Hematopoietic multipotent progenitor cell treated with erythropoietin and hydrocortisone succinate and interleukin-3 and kit ligand, for 17 days (in vitro differentiated cells): ENCODE results near the gene ZNF329.

ENCODE experiments used
- DNase-seq: peaks from one replicate; pipeline ENCODE4 v3.0.0-alpha.2; 2015; ENCODE audit warnings: low spot score

Gene ZNF329

DNA sequence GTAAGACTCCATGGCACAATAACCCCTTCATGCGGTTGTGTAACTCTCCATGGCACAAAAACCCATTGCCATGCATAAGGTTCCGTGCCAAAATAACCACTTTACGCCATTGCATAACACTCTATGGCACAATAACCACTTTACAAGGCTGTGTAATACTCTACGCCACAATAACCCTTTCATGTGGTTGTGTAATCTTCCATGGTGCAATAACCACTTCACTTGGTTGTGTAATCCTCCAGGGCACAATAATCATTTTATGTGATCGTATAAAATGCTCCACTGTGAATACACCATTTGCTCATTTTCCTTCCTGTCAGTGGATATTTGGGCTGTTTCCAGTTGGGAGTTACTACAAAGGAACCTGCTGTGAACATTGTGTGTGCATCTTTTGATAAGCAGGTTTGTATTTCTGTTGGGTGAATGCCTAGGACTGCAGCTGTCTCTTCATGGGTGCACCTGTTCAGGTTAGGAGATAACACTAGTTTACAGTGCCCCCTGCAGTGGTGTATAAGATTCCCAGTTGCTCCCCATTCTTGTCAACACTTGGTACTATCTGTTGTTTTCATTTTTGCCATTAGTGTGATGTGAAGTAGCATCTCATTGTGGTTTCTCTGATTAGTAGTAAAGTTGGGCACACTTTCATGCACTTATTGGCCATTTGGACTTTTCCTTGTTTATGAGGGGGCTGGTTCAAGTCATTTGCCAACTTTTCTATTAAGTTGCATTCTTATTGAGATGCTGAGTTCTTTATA is 31.4 kb downstream of the ZNF329 start:
- no peak for DNase-seq

- DNase-seq: no peak
Measured at GRCh38 chr19:58117841-58118575, 32.6 kb downstream of the ZNF329 start.

DNA sequence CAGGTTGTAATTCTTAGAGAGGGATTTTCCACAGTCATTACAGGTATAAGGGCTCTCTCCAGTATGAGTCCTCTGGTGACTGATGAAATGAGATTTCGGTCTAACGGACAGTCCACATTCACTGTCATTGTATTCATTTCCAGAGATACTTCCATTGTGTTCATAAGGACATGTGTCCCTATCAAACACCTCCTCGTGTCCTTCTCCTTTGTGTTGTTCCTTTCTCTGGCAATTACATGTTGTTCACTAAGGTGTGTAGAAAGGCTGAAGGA is 42.1 kb downstream of the ZNF329 start:
- DNase-seq: no peak

DNA sequence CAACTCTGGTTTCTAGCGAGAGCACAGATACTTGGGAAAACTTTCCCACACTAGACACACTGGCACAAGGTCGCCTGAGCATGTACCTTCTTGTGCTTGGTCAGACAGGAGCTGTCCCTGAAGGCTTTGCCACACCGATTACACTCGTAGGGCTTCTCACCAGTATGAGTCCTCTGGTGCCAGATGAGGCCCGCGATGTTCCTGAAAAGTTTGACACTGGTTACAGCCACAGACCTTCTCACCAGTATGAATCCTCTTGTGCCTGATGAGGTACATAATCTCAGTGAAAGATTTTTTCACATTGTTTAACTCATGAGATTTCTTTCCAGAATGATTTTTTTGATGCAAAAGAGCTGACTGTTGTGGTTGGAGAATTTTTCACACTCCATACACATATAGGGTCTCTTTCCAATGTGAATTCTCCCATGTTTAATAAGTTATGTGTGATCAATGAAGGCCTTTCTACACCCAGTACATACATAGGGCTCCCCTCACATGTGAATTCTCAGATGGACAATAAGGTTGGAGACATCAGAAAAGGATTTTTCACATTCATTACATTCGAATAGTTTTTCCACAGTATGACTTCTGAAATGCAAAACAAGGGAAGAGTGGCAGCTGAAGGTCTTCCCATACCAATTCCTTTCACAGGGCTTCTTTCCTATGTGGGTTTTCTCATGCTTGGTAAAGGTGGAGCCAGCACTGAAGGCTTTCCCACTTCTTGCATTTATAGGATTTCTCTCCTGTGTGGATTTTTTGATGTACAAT is 42.6 kb downstream of the ZNF329 start:
- no peak for DNase-seq

GRCh38 chr19:58098682-58098998 is 51.9 kb downstream of the ZNF329 start:
- DNase-seq: no peak

- peak; percentile 40 for DNase-seq
Measured at GRCh38 chr19:58097781-58098681, 52.6 kb downstream of the ZNF329 start, which contains the start of gene ZSCAN18. Gene ZSCAN18 (minus strand): TSS chr19:58098231. CDS start chr19:58090267, 7,964 bp downstream.

DNA sequence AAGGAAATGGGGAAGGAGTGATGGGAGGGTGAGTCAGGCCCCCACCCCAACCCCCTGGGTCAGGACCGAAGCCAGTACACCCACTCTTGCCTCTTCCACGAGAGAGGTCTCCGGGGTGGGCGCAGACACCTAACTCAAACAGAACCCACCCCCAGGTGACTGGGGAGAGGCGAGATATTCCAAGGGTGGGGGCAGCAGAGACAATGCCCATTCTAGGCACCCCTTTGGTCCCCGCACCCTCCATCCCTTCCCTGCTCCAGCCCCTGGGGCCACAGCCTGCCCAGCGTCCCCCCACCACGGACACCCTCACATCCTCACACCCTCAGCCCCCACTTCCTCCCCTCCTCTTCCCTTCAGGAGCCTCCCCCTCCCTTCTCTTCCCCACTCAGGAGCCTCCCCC is 53.2 kb downstream of the ZNF329 start:
- DNase-seq: no peak

GRCh38 chr19:58096884-58097283 is 53.7 kb downstream of the ZNF329 start:
- no peak for DNase-seq

DNA sequence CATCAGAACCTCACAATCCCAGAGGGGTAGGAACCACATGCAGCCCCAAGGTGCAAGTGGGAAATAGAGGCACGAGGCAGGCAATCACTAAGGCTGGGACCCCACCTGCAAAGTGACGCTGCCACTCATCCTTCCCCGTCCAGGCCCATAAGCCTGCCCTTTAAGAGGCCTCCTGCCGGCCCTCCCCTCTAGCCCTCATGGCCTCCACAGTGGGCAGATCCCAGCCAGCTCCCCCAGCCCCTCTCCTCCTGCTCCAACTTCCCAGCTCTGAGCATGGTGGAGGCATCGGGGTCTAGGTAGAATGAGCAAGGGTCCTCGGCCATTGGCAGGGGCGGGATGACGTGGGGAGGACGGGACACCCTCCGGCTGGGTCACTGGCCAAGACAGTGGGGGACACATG is 55.3 kb downstream of the ZNF329 start:
- no peak for DNase-seq

GRCh38 chr19:58093071-58093470 is 57.5 kb downstream of the ZNF329 start:
- no peak for DNase-seq

DNA sequence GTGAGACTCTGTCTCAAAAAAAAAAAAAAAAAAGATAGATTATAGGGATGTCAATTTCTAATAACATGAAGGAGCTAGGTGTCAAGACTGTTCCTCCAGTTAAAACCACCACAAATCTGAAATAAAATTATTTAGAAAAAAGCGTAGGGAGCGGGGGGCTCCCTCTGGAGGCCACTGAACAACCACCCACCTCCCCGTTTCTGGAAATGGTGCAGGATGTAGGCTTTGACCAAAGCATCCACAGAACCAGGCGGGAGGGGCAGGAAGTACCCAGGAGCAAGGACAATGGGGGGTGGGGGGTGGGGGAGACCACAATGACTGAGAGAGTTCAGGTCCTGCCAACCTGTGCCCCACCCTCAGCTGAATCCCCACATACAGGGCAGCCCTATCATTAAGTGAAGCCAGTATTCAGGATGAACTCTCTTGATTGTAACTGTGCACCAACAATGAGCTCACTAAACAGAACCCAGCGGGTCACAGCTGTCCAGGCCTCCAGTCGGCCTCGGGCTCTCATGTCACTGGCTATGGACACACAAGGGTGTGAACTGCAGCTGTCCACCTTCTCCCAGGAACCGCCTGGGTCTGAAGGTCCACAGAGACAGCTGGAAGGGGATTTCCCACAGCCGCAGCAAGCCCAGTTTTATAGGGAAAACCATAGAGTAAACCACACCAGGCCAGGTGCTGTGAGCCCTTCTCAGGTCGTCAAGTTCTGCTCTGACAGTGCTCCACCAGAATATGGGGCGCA is 59.2 kb downstream of the ZNF329 start:
- no peak for DNase-seq

GRCh38 chr19:58089846-58090245 is 60.7 kb downstream of the ZNF329 start:
- no peak for DNase-seq

- DNase-seq: no peak
Measured at GRCh38 chr19:58088521-58089052, 62.0 kb downstream of the ZNF329 start.

DNA sequence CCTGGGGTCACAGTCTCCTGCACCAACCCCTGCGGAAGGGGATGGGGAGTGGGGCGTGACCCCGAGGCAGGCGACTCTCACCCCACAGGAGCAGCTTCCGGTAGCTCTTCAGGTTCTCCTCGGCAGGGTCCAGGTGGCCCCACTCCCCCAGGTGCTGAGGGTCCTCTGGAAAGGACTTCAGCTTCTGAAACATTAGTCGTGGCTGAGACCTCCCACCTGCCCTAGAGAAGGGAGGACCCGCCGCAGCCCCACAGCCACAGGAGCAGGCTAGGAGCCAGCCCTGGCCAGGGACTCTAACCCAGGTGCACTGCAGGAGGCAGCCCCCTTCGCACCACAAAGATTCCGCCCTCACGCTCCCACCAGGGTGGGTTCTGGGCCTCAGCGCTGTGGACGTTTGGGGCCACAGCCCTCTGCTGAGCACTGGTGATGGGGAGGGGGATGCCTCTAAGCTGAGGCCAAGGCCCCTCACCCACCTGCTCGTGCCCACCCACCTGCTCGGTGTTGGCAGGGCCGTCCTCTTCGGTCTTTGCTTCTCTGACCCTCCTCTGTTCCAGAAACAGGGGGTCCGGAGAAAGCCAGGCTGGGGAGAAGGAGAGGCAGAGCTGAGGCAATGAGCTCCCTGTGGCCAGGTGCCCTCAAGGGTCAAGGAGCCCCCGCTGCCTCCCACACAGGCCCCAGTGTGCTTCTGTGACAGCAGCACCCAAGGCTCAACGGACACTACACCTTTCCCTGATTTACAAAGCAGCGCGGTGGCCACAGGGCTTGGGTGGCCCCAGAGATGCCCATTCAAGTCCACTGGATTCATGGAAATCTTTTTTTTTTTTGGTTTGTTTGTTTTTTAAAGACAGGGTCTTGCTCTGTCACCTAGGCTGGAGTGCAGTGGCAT is 63.5 kb downstream of the ZNF329 start:
- DNase-seq: no peak

DNA sequence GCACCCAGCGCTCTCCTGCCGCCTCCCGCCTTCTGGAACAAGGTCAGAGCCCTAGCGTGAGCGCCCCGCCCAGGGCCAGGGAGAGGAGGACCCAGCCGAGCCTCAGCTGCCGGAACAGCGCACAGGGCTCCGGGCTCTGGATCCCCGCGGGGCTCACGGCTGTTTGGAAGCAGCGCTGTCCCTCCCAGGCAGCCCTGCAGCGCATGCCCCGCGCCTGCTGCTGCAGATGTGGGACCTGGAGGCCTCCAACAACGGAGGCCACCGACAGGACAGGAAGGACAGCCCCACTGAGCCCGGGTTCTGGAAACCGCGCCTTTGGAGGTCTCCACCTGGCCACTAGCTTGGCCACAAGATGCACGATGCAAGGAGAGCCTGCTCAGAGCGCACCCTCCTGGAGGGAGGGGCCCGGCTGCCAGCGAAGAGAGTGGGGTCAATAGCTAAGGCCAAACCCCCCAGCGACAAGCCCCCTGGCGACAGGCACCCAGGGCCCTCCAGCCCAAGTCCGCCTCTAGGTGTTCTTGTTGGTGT is 65.2 kb downstream of the ZNF329 start:
- DNase-seq: no peak

- no peak for DNase-seq
Measured at GRCh38 chr19:58084596-58085347, 65.8 kb downstream of the ZNF329 start.

DNA sequence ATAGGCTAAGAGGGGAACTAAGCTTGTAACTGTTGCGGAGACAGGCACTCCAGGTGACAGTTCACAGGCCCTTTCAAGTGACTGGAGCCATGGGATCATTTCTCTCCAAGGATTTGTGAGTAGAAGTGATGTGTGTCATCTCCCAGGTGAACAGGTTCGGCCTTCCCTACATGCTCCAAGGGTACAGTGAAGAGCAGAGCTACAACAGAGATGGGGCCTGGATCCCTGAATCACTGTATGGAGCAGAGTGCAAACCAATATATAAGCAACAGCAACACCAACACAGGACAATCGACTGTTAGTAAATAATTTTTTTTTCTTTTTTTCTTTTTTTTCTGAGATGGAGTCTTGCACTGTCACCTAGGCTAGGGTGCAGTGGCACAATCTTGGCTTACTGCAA is 67.6 kb downstream of the ZNF329 start:
- no peak for DNase-seq

- no peak for DNase-seq
Measured at GRCh38 chr19:58079792-58080191, 70.8 kb downstream of the ZNF329 start.
